Bronchial epithelial cell (primary cell): ENCODE measurements around the gene AK9. TPM values are rescaled to one million over a fixed set of nuclear protein-coding genes. Genes with fewer than 3 reads are reported as not detected.

Experiments
- DNase-seq: peaks from one replicate; pipeline ENCODE4 v3.0.0-alpha.2; 2010; ENCODE audit warnings: low read depth
- FAIRE-seq: peaks from 2 replicates; lab custom pipeline; 2011; peaks lifted over from hg19 to GRCh38; lab: Jason Lieb, UNC
- H3K27me3 ChIP-seq: 2 replicates; pipeline ENCODE4 v1.5.1; 2011; ENCODE audit warnings: low read length; ENCODE audit not compliant: control insufficient read depth, insufficient read depth
- H3K36me3 ChIP-seq: 2 replicates; pipeline ENCODE4 v1.5.1; 2011; ENCODE audit warnings: low read length; ENCODE audit not compliant: control insufficient read depth, insufficient read depth
- H3K4me3 ChIP-seq: 2 replicates; pipeline ENCODE4 v1.5.1; 2011; ENCODE audit warnings: mild to moderate bottlenecking, low read depth, low read length, control low read depth
- total RNA-seq: library from RNA; depleted of rRNA; stranded (reverse); fragments of >200 nt; gene quantifications from 2 replicates; pipeline ENCODE4 v1.2.1, GENCODE V29; 2014
- TF ChIP-seq, protein P1 (sequence below): IDR thresholded peaks from 2 replicates; pipeline ENCODE4 v1.5.1; 2011; ENCODE audit warnings: mild to moderate bottlenecking, moderate library complexity, low read length, control low read depth, inconsistent platforms; ENCODE audit not compliant: insufficient read depth, severe bottlenecking

Gene AK9
- total RNA-seq, 1 donor from 2014 or later = 3.2 TPM

- FAIRE-seq = no peak
- H3K4me3 ChIP-seq = no peak overlapping the region
Observed at GRCh38 chr6:109503327-109504224, 187.4 kb downstream of the AK9 start.

GRCh38 chr6:109498936-109499335, 192.1 kb downstream of the AK9 start:
- DNase-seq (no peak), FAIRE-seq (no peak)
- H3K27me3 ChIP-seq = no peaks in the 10 kb centered on the region
- TF ChIP-seq, protein P1, sequence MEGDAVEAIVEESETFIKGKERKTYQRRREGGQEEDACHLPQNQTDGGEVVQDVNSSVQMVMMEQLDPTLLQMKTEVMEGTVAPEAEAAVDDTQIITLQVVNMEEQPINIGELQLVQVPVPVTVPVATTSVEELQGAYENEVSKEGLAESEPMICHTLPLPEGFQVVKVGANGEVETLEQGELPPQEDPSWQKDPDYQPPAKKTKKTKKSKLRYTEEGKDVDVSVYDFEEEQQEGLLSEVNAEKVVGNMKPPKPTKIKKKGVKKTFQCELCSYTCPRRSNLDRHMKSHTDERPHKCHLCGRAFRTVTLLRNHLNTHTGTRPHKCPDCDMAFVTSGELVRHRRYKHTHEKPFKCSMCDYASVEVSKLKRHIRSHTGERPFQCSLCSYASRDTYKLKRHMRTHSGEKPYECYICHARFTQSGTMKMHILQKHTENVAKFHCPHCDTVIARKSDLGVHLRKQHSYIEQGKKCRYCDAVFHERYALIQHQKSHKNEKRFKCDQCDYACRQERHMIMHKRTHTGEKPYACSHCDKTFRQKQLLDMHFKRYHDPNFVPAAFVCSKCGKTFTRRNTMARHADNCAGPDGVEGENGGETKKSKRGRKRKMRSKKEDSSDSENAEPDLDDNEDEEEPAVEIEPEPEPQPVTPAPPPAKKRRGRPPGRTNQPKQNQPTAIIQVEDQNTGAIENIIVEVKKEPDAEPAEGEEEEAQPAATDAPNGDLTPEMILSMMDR = no peak
- no peaks in the 10 kb centered on the region for H3K36me3 ChIP-seq
- H3K4me3 ChIP-seq = no peak overlapping the region

More at GRCh38 chr6:109503327-109504224, 187.4 kb downstream of the AK9 start:
- DNase-seq = no peak
- Histone ChIP-seq H3K36me3 (no peaks in the 10 kb centered on the region), H3K27me3 (no peaks in the 10 kb centered on the region)
- TF ChIP-seq, protein P1 = no peak

- H3K36me3 ChIP-seq = no peaks in the 10 kb centered on the region
- no peaks in the 10 kb centered on the region for H3K27me3 ChIP-seq
- DNase-seq (no peak), FAIRE-seq (no peak)
- TF ChIP-seq, protein P1 = no peak
- no peak overlapping the region for H3K4me3 ChIP-seq
Observed at GRCh38 chr6:109498052-109498451, 192.9 kb downstream of the AK9 start.

DNA sequence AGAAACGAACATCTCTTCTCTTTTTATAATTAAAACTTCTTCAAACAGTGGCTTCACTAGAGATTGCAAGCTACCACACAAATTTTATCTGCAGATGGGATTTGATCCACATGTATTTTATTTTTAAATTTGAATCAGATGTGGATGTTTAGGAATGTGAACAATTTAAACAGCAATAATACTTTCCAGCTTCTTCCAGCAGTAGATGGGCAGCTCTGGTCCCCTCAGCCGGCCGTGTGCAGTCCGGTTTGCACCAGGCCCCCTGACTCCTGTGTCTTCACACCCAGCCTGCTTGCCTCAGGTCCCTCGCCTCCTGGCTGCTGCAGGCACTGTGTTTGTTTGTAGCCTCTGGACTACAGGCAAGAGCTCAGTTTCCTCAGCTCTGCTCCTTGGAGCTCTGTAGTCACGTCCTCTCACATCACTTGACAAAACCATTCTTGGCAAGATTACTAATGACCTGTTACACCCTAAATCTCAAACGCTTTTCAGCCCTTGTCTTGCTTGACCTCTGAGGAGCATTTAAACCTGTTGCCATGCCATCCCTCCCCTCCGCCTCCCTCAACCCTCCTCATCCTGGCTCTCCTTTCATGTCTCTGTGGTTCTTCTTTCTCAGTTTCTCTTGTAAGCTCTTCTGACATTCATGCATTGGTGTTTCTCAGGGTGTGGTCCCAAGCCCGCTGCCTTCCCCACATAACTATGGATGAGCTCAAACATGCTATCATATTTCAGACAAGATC, 194.8 kb downstream of the AK9 start:
- DNase-seq = no peak
- Histone ChIP-seq H3K27me3 (no peaks in the 10 kb centered on the region), H3K36me3 (no peaks in the 10 kb centered on the region), H3K4me3 (no peak overlapping the region)
- peak; percentile 66 for FAIRE-seq
- TF ChIP-seq, protein P1 = no peak

DNA sequence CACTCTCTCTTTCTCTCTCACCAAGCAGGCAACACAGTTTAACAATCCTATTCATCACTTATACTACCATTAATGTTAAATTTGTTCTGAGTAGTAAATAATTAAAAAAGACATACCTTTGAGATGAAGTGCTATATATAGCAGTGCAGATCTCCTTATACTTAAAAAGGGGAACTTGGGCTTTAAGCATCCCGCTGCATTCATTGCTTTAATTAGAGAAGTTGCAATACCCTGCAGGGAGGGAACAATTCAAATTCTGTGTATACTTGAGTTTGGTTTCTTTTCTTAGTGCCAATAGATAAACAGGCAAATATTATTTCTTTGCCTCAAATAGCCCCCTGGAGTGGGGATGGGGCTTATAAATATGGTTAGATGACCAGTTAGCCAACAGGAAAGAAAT, 197.1 kb downstream of the AK9 start:
- TF ChIP-seq, protein P1 = no peak
- FAIRE-seq = no peak
- no peaks in the 10 kb centered on the region for H3K27me3 ChIP-seq
- no peaks in the 10 kb centered on the region for H3K36me3 ChIP-seq
- no peak for DNase-seq
- H3K4me3 ChIP-seq = no peak overlapping the region
